ENCODE measurements around the gene UBE2I. TPM values are rescaled to one million over a fixed set of nuclear protein-coding genes. Genes with fewer than 3 reads are reported as not detected.

Gene UBE2I
- total RNA-seq, 1 experiment from 2014 or later: 71.3 TPM

DNA sequence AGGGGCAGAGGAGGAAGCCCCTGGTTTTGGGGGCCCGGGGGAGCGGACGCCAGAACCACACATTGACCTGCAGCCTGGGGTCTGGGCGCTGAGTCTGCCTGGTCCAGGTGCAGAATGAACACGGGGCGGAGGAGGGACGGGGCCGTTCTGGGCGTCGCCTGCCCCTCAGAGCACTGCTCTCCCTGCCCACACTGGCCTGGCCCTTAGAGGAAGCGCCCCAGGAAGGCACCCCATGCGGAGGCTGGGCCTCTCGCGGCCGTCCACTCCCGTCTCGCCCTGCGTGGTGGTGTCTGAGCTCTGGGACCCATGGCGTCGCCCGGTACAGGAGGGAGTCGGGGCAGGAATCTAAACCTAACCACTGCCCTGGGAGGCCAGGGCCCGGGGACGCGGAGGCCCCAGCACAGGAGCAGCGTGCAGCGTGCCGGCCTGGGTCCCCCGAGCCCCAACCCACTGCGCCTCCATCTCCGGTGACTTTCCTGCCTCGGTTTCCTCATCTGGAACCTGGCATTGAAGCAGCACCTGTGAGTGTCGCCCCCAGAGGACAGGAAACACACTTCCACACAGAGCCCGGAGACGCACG, 49.2 kb upstream of the UBE2I start:
- Histone ChIP-seq H3K4me1 (ENCODE audit: insufficient read depth, low read length) (no peaks in the 10 kb centered on the region; the same call in 1 of the 2 replicates), H4K20me1 (ENCODE audit: low read length) (no peaks in the 10 kb centered on the region), H3K9me3 (ENCODE audit: low read length) (no peaks in the 10 kb centered on the region), H3K4me2 (ENCODE audit: low read length) (no peak overlapping the region), H3K79me2 (ENCODE audit: low read length) (no peaks in the 10 kb centered on the region), H3K27me3 (ENCODE audit: low read length) (peaks cover 31% of the 10 kb centered on the region), H3K9me2 (replicated peaks; ENCODE audit: low read length) (no peaks in the 10 kb centered on the region), H3K36me3 (ENCODE audit: low read depth, low read length) (no peaks in the 10 kb centered on the region), H3F3A (ENCODE audit: low read length, unreplicated experiment) (no peaks in the 10 kb centered on the region), H3K27ac (ENCODE audit: low read length) (no peak overlapping the region), H3K4me3 (ENCODE audit: low read length) (no peak overlapping the region), H2AFZ (ENCODE audit: low read length) (no peak overlapping the region), H3K9ac (ENCODE audit: low read length) (no peak overlapping the region)
- DNase-seq (no peak), ATAC-seq (no peak)
- intact Hi-C loops (cut with micrococcal nuclease): no loop called here
- no TSS peak for BruUV-seq (replicated peaks)
- TF ChIP-seq EZH2phosphoT487 (IDR thresholded peaks at IDR 0.05; ENCODE audit: borderline replicate concordance, low read length) (no peak), EZH2 (IDR thresholded peaks at IDR 0.05; ENCODE audit: low read length, unreplicated experiment) (no peak), CTCF (conservative IDR thresholded peaks at IDR 0.05; ENCODE audit: low read depth, low read length) (no peak)
- ChIA-PET POLR2A (ENCODE audit: unreplicated experiment) (no interaction called here), CTCF (no interaction called here)

GRCh38 chr16:1261131-1261892, 48.1 kb upstream of the UBE2I start:
- Histone ChIP-seq H3K27ac (ENCODE audit: low read length) (no peak overlapping the region), H3K27me3 (ENCODE audit: low read length) (peaks cover 31% of the 10 kb centered on the region), H3F3A (ENCODE audit: low read length, unreplicated experiment) (no peaks in the 10 kb centered on the region), H3K4me2 (ENCODE audit: low read length) (peak overlapping the region; percentile 34; the same call in 1 of the 2 replicates), H3K9me2 (replicated peaks; ENCODE audit: low read length) (no peaks in the 10 kb centered on the region), H2AFZ (ENCODE audit: low read length) (no peak overlapping the region), H3K79me2 (ENCODE audit: low read length) (no peaks in the 10 kb centered on the region), H3K4me1 (ENCODE audit: insufficient read depth, low read length) (no peaks in the 10 kb centered on the region; the same call in 1 of the 2 replicates), H3K36me3 (ENCODE audit: low read depth, low read length) (no peaks in the 10 kb centered on the region), H3K9ac (ENCODE audit: low read length) (no peak overlapping the region), H3K9me3 (ENCODE audit: low read length) (no peaks in the 10 kb centered on the region), H3K4me3 (ENCODE audit: low read length) (no peak overlapping the region), H4K20me1 (ENCODE audit: low read length) (no peaks in the 10 kb centered on the region)
- peak; percentile 39 for ATAC-seq
- no TSS peak for BruUV-seq (replicated peaks)
- POLR2A ChIA-PET (ENCODE audit: unreplicated experiment): no interaction called here
- intact Hi-C loops (cut with micrococcal nuclease): no loop called here
- CTCF ChIA-PET: no interaction called here
- peak; percentile 48 for DNase-seq
- TF ChIP-seq EZH2phosphoT487 (IDR thresholded peaks at IDR 0.05; ENCODE audit: borderline replicate concordance, low read length): no peak

DNA sequence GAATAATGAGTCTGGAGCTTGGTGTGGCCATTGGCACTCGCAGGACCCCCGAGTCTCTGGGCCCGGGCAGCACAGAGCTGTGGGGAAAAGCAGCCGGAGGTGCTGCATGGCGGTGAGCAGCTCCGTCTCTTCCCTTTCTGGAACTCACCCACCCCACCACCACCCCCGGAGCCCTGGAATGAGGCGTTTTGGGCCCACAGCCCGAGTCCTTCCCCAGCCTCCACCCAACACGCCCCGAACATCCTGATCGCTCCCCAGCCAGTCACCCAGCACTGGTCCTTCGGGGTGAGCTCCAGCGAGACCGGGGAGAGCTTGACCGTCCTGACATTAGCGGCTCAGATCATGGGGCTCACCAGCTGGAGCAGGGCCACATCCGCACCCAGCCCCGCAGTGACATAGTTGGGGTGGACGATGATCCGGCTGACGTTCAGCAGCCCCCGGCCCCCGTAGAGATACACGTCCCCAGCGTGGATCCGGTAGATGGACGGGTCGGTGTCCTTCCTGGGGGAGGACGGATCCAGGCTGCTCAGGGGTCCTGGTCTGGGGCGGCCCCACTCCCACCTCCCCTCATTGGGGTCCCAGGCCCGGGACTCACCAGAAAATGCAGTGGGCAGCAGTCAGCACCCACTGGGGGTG, 47.1 kb upstream of the UBE2I start:
- H2AFZ ChIP-seq (ENCODE audit: low read length): no peak overlapping the region
- H3K4me2 ChIP-seq (ENCODE audit: low read length): no peak overlapping the region
- H3K9ac ChIP-seq (ENCODE audit: low read length): no peak overlapping the region
- no peaks in the 10 kb centered on the region for H3K9me2 ChIP-seq (replicated peaks; ENCODE audit: low read length)
- no peaks in the 10 kb centered on the region for H3K79me2 ChIP-seq (ENCODE audit: low read length)
- intact Hi-C loops (cut with micrococcal nuclease): no loop called here
- ATAC-seq (no peak), DNase-seq (no peak)
- peaks cover 31% of the 10 kb centered on the region for H3K27me3 ChIP-seq (ENCODE audit: low read length)
- no peaks in the 10 kb centered on the region for H3K9me3 ChIP-seq (ENCODE audit: low read length)
- H4K20me1 ChIP-seq (ENCODE audit: low read length): no peaks in the 10 kb centered on the region
- POLR2A ChIA-PET (ENCODE audit: unreplicated experiment): no interaction called here
- no peak overlapping the region for H3K27ac ChIP-seq (ENCODE audit: low read length)
- CTCF ChIA-PET: no interaction called here
- no peak overlapping the region for H3K4me3 ChIP-seq (ENCODE audit: low read length)
- H3K4me1 ChIP-seq (ENCODE audit: insufficient read depth, low read length): no peaks in the 10 kb centered on the region; the same call in 1 of the 2 replicates
- no peaks in the 10 kb centered on the region for H3K36me3 ChIP-seq (ENCODE audit: low read depth, low read length)
- TF ChIP-seq EZH2 (IDR thresholded peaks at IDR 0.05; ENCODE audit: low read length, unreplicated experiment) (no peak), EZH2phosphoT487 (IDR thresholded peaks at IDR 0.05; ENCODE audit: borderline replicate concordance, low read length) (no peak), CTCF (conservative IDR thresholded peaks at IDR 0.05; ENCODE audit: low read depth, low read length) (no peak)
- no TSS peak for BruUV-seq (replicated peaks)
- no peaks in the 10 kb centered on the region for H3F3A ChIP-seq (ENCODE audit: low read length, unreplicated experiment)

Data from PC-3 (cell line).